IPS-15b (cell line): ENCODE results near the gene TCF7L2.

Source experiments
- H3K27me3 ChIP-seq: one replicate; pipeline ENCODE4 v1.6.1; 2013; ENCODE audit warnings: low read length; ENCODE audit not compliant: control insufficient read depth, insufficient read depth
- H3K36me3 ChIP-seq: one replicate; pipeline ENCODE4 v1.6.1; 2013; ENCODE audit warnings: low read length; ENCODE audit not compliant: control insufficient read depth, insufficient read depth
- H3K4me1 ChIP-seq: one replicate; pipeline ENCODE4 v1.6.1; 2013; ENCODE audit warnings: mild to moderate bottlenecking, low read length; ENCODE audit not compliant: control insufficient read depth, insufficient read depth
- H3K4me3 ChIP-seq: one replicate; pipeline ENCODE4 v1.5.1; 2013; ENCODE audit warnings: low read depth, low read length
- H3K9ac ChIP-seq: one replicate; pipeline ENCODE4 v1.6.1; 2013; ENCODE audit warnings: low read depth, mild to moderate bottlenecking, low read length
- H3K9me3 ChIP-seq: one replicate; pipeline ENCODE4 v1.6.1; 2013; ENCODE audit warnings: mild to moderate bottlenecking, low read length; ENCODE audit not compliant: control insufficient read depth, insufficient read depth

The TCF7L2 gene

GRCh38 chr10:113177156-113177935, 227.3 kb downstream of the TCF7L2 start:
- Histone ChIP-seq H3K9me3 (no peaks in the 10 kb centered on the region), H3K27me3 (no peaks in the 10 kb centered on the region), H3K36me3 (no peaks in the 10 kb centered on the region), H3K9ac (no peak overlapping the region), H3K4me3 (no peak overlapping the region), H3K4me1 (no peaks in the 10 kb centered on the region)

GRCh38 chr10:113177936-113178335, 227.9 kb downstream of the TCF7L2 start:
- no peak overlapping the region for H3K9ac ChIP-seq
- no peaks in the 10 kb centered on the region for H3K4me1 ChIP-seq
- H3K36me3 ChIP-seq: no peaks in the 10 kb centered on the region
- H3K4me3 ChIP-seq: no peak overlapping the region
- H3K9me3 ChIP-seq: no peaks in the 10 kb centered on the region
- H3K27me3 ChIP-seq: no peaks in the 10 kb centered on the region

DNA sequence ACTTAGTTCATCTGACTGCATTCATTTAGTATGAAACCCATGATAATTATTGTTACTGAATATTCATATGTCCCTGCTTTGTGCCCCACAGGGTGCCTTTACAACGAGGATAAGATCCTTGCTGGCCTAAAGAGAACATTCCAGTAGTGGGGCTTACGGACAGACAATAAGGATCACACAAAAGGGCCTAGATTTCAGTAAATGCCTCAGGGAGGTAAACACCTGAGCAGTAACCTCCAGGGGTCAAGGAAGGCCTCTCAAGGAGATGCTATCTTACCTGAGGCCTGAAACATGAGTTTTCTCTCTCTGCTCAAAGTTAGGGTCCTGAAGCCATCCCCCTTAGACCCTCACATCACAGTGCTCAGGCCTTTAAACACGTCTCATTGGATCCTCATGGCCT, 228.7 kb downstream of the TCF7L2 start:
- Histone ChIP-seq H3K9ac (no peak overlapping the region), H3K9me3 (no peaks in the 10 kb centered on the region), H3K4me3 (no peak overlapping the region), H3K36me3 (no peaks in the 10 kb centered on the region), H3K4me1 (no peaks in the 10 kb centered on the region), H3K27me3 (no peaks in the 10 kb centered on the region)

- Histone ChIP-seq H3K9ac (no peak overlapping the region), H3K9me3 (no peaks in the 10 kb centered on the region), H3K4me3 (no peak overlapping the region), H3K27me3 (no peaks in the 10 kb centered on the region), H3K4me1 (no peaks in the 10 kb centered on the region), H3K36me3 (no peaks in the 10 kb centered on the region)
Observed at GRCh38 chr10:113179265-113179664, 229.2 kb downstream of the TCF7L2 start.

GRCh38 chr10:113179966-113180365, 229.9 kb downstream of the TCF7L2 start:
- no peak overlapping the region for H3K9ac ChIP-seq
- no peaks in the 10 kb centered on the region for H3K9me3 ChIP-seq
- H3K4me1 ChIP-seq: no peaks in the 10 kb centered on the region
- no peaks in the 10 kb centered on the region for H3K36me3 ChIP-seq
- no peak overlapping the region for H3K4me3 ChIP-seq
- H3K27me3 ChIP-seq: no peaks in the 10 kb centered on the region

DNA sequence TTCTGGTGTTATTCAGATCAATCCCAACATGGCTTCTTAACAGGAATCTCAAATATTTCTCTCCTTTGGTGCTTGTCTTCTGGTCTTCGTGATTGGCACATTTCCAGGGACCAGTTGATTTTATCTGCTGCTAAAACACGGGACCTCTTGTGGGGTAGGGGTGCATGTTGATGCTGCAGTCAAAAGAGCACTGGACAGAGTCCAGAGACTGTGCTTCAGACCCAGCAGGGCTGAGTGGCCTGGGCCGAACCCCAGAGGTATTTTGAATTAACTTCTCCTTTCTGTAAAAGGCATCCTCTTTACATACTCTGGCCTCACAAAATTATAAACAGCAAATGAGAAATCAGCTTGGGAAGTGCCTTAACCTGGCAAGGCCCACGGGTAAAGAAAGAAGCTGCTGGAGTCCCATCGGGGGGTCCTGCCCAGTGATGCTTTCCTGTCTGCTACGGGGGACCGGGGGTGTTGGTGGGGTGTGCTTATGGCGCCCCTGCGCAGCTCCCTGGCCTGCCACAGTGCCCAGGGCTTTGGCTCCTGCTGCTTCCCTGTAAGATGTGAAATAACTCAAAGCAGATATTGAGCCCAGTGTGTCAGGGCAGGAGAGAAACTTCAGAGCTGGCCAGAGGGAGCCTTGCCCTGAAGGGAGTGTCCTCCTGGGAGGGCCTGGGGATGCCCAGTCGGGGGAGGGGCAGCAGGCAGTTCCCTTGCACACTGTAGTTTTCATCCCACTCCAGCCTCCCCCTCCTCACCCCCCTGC, 230.5 kb downstream of the TCF7L2 start:
- no peaks in the 10 kb centered on the region for H3K4me1 ChIP-seq
- H3K27me3 ChIP-seq: no peaks in the 10 kb centered on the region
- no peaks in the 10 kb centered on the region for H3K36me3 ChIP-seq
- no peaks in the 10 kb centered on the region for H3K9me3 ChIP-seq
- no peak overlapping the region for H3K4me3 ChIP-seq
- no peak overlapping the region for H3K9ac ChIP-seq

- no peaks in the 10 kb centered on the region for H3K36me3 ChIP-seq
Observed at GRCh38 chr10:113182154-113182553, 232.1 kb downstream of the TCF7L2 start.

DNA sequence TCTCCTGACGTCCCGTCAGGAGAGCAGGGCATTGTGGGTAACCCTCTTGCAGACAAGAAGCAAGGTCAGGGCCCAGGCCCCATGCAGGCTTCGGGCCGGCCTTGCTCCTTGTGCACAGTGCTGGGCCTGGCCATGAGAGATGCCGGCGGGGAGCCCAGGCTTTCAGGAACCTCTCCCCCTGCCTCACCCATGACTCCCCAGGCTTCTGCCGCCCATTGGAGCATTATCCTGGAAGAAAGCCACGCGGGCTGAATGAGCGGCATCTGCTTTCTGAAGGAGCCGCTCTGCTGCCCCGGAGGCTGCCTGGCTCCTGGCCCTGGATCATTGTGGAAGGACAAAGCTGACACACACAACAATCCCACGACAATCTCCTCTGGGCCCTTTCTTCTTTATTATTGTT, 233.5 kb downstream of the TCF7L2 start:
- Histone ChIP-seq H3K4me1 (no peaks in the 10 kb centered on the region), H3K27me3 (no peaks in the 10 kb centered on the region), H3K4me3 (no peak overlapping the region), H3K36me3 (no peaks in the 10 kb centered on the region), H3K9me3 (no peaks in the 10 kb centered on the region), H3K9ac (no peak overlapping the region)

More at GRCh38 chr10:113182154-113182553, 232.1 kb downstream of the TCF7L2 start:
- no peak overlapping the region for H3K4me3 ChIP-seq
- no peaks in the 10 kb centered on the region for H3K27me3 ChIP-seq
- no peaks in the 10 kb centered on the region for H3K4me1 ChIP-seq
- H3K9me3 ChIP-seq: no peaks in the 10 kb centered on the region
- H3K9ac ChIP-seq: no peak overlapping the region

DNA sequence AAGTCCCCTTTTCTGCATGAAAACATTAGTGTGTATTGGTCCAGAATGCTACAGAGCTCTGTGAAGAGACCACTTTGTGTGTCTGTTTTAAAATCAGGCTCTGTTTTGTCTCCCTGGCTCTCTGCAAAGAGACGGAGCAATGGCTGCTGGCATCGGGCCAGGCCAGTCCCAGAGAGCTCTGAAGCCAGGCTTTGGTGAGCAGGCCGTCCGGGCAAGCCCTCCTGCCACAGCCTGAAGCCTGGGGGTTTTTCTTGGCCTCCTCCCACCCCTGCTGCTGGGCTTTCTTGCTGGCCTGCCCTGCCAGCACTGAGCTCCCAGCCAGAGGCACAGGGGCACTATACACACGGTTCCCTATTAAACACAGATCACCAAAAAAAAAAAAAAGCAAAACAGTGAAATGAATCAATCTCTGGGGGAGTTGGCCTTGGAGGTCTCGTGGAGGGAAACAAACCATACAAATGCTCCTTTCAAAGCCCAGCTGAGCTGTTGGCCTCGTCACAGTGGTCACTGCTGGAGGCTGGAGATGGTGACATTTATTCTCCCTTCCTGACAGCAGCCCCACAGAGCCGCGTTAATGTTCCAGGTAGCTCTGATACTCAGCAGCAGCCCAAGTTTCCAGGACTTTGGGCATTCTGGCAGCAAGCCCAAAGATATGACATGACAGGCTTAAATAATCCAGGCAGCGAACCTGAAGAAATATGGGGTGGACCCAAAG, 237.2 kb downstream of the TCF7L2 start:
- Histone ChIP-seq H3K9ac (no peak overlapping the region), H3K27me3 (no peaks in the 10 kb centered on the region), H3K4me1 (no peaks in the 10 kb centered on the region), H3K36me3 (no peaks in the 10 kb centered on the region), H3K4me3 (no peak overlapping the region), H3K9me3 (no peaks in the 10 kb centered on the region)

DNA sequence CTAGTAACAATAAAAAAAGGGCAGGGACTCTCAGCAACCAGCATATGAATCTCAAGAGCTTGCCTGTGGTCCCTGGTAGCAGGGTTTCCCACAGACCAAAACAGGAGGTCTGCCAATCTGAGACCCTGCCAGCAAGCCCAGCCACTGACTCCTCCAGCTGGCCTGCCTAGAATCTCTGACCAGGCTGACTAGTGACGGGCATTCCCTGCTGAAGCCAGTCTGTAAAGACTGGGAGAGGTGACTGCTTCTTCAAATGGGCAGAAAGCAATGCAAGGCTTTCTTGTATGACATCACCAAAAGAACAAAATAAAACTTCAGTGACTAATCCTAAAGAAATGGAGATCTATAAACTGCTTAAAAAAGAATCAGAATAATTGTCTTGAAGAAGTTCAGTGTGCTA, 249.4 kb downstream of the TCF7L2 start:
- H3K36me3 ChIP-seq: no peaks in the 10 kb centered on the region
- no peaks in the 10 kb centered on the region for H3K9me3 ChIP-seq
- H3K4me3 ChIP-seq: no peak overlapping the region
- no peak overlapping the region for H3K9ac ChIP-seq
- H3K27me3 ChIP-seq: no peaks in the 10 kb centered on the region
- H3K4me1 ChIP-seq: no peaks in the 10 kb centered on the region

DNA sequence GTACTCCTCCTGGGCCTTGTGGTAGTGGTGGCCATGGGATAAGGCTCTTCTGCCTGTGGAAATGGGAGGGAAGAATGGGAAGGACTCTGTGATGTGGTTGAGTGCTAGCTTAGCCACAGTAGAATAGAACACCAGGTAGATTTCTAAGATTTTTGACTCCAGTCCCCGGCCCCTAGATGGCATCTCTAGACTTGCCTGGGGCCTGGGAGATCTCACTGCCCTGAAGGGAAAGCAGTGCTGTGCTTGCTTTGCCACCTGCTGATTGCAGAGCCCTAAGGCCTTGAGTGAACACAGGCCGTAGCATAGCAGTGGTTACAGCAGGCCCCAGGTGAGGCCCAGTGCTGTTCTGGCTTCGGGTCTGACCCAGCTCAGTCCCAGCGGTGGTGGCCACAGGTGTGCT, 252.0 kb downstream of the TCF7L2 start:
- H3K36me3 ChIP-seq: no peaks in the 10 kb centered on the region
- H3K4me3 ChIP-seq: no peak overlapping the region
- no peaks in the 10 kb centered on the region for H3K27me3 ChIP-seq
- no peak overlapping the region for H3K9ac ChIP-seq
- no peaks in the 10 kb centered on the region for H3K4me1 ChIP-seq
- H3K9me3 ChIP-seq: no peaks in the 10 kb centered on the region
